ENCODE measurements around the gene GNA12.

GRCh38 chr7:2824026-2824677 is 20.0 kb downstream of the GNA12 start:
- TF ChIP-seq CTCF (IDR thresholded peaks at IDR 0.05) (no peak), POLR2AphosphoS5 (IDR thresholded peaks at IDR 0.05; ENCODE audit: insufficient read depth in 1 of 2, low read depth in 1 of 2) (no peak)

Data from vagina (tissue), 2 donors.